IPS-NIHi7 (cell line): ENCODE results near the gene SLC16A5.
"Not testable (repeated sequence)": the region's sequence is repeated elsewhere in the genome, so short reads cannot be mapped to it uniquely, and the experiment has no call there.

Source experiments
- DNase-seq: peaks from one replicate; pipeline ENCODE4 v3.0.0; 2012; ENCODE audit warnings: mixed read lengths; ENCODE audit errors: extremely low spot score

The SLC16A5 gene

DNA sequence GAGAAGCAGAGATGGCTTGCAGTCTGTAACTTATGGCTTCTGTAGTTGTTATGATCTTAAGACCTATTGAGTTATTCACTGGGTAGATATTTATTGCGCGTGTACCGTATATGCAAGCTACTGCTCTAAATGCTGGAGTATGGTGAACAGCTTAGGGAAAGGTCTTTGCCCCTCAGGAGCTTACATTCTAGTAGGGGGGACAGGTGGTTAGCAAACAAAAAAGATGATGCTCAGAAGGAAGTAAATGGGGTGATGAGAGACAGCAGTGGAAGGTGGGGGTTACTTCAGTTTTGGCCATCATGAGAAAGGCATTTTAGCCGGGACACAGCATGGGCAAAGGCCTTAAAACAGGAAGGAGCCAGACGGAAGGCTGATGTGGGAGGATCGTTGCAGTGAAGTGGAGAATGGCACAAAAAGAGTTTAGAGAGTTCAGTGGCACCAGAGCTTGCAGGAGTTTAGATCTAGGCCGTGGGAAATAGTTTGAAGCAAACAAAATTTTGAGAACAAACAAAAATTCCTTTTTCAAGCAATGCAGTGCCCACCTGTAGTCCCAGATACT, 24.1 kb downstream of the SLC16A5 start:
- no peak for DNase-seq

DNA sequence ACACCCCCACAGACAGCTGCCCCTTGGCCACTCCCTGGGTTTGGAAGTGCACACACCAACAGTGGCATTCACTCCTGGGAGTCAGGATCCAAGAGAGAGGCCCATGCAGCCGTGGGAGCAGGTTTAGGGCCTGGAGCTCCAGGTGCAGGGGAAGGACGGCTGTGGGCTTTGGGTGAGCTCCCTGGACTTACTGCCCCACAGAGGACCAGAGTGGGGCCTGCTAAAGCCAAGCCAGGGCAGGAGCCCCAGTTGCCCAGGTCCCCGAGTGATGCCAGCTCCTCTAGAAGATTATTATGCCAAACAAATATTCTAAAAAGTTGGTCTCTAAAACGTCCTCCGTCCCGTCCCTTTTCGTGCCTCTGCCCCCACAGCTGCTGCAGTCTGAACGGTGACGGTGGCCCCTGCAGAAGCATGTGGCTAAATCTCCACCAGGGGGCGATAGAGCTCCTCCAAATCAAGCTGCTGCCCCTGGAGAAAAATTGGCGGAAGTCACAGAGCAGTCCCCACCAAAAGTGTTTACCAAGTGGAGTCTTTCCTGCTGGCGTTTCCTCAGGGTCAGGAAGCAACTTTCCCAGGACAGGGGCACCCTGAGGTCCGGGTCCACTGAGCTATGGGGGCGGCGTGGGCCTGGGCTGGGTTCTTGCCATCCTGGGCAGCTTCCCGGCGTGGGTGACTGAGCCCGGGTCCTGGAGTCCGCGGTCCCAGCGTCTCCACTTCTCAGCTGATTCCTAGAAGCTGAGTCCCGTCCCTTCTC, 26.2 kb downstream of the SLC16A5 start:
- peak; percentile 84 for DNase-seq

DNA sequence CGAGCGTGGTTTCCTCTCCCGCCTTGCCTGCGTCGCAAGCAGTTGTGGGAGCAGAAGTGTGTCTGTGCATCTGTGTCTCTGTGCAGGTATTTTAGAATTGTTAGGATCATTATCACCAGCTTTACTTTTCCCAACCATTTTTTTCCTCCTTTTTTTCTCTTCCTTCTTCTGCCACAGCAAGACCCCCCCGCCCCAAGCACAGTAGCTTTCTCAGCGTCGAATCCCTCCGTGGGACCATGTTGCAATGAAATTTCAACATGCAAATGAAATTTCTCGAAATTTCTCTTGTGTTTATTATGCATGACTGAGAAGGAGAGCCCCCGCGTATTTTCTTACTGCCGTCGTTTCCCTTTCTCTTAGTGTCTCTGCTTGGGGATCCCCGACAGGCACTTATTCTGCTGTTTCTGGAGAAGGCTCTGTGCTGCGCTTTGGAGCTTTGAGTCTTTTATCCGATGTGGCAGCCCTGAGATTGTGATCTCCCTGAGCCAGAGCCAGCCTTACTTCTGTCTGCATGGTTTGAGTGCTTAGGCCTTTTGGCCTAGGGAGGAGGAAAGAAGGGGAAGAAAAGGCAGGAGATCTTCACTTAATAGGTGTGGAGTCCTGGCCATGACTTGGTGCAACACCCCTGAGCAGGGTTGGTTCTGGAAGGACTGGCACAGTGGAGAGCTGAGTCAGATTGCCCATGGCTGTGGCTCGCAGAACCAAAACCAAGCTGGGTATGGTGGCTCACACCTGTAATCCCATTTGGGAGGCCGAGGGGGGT, 27.0 kb downstream of the SLC16A5 start:
- no peak for DNase-seq

DNA sequence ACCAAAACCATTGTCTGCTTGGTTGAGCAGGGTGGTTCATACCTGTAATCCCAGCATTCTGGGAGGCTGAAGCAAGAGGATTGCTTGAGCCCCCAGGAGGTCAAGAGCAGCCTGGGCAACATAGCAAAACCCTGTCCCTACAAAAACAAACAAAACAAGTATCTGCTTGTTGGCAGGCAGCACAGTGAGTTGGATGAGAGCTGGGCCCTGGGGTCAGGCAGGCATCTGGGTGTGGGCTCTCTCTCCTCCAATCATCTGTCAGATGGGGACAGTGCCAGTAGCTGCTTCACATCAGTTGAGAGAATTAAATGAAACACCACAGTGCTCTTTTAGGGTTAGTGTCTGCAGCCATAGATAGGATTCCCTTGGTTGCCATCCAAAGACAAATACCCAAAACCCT, 27.8 kb downstream of the SLC16A5 start:
- DNase-seq, result no peak

DNA sequence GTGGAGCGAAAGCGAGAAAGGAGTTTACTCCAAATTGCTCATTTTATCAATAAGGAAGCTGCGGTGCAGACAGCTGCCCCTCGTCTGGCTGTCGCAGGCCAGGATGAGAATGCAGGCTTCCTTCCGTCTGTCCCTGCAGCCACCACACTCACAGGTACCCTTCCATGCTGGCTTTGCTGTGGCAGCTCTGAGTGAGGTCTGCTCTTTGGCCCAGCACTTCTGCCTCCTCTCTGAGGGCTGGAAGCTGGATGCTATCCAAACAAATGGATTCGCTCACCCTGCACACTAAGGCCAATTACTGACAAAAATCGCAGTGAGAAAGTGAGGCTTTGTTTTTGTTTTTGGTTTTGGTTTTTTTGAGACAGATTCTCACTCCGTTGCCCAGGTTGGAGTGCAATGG, 29.0 kb downstream of the SLC16A5 start:
- no peak for DNase-seq

DNA sequence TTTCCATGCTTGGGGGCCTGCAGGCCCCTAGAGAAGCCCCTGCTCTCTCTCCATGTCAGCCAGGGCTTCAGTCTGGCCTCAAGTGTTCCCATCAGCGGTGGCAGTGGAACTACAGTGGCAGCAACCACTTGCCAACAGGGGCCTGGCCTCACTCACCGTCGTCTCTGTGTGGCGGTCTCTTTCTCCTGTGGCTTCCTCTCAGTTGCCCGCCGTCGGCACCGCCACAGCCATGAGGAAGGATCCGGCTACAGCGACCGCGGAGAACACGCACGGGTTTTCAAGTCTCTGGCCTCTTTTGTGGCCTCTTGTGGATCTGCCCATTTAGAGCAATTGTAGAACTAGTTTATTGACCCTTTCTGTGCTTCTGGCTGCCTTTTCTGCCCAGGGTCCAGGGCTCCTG, 30.6 kb downstream of the SLC16A5 start:
- no peak for DNase-seq

DNA sequence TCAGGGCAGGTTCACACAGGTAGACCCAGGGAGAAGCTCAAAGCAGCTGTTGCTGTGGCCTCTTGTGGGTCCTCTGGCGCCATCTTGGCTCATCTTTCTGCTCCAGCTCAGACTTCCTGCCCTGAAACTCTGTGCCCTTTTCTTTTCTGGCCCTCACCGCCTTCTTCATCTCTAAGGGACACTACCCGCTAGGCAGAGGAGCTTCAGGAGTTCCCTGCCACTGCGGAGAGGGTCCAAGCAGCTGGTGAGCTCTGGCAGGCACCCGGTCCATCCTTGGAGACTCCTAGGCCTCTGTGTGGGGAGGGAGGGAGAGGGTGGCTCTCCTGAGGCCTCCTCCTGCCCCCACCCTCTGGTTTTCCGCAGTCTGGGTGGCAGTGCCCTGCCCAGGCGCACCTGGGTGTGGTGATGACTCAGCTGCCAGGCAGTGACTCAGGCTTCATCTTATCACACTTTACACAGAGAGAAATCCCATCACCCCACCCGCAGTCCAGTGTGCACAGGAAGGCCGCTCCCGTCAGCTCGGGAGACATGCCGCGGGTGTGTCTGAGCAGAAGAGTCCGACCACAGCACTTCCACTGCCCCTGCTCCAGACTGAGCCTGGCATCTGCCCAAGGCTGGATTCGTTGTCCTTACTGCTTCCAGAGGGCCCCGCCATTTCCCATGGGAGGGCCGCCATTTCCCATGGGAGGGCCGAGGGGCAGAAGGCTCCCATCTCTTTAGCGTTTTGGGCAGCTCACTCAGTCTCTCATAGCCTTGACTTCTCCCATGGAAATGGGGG, 36.5 kb downstream of the SLC16A5 start:
- no peak for DNase-seq

DNA sequence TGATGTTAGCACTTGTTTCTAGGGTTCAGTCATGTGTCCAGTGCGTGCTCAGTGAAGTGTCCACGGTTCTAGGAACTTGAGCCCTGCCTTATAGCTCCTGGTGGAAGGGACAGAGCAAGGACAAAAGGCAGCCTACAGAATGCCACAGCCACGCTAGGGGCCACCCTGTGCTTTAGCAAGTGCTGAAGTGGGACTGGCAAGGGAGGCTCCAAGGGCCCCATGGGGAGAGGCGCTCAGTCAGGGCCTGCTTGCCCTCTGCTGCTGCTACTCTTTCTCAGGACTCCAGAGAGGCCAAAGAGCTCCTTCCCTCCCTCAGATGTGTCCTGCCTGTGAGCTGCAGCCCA, 37.0 kb downstream of the SLC16A5 start:
- DNase-seq, result no peak

DNA sequence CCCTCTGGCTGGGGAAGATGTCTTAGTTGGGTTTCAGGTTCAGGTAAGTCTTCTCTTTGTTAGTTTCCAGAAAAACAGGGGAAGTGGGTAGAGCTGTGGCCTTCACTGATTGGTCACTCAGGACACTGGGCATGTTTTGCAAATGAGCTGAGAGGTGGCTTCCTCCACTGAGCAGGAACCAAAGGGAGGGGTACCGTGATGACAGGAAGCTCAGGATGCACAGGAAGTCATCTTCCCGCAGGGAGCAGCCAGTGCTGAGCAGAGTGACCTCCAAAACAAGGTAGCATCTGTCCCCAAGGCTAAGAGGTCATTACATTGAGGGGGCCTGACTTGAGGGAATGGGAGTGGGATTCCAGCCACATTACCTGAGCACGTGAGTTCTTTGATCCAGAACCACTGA, 38.2 kb downstream of the SLC16A5 start:
- DNase-seq, result no peak

DNA sequence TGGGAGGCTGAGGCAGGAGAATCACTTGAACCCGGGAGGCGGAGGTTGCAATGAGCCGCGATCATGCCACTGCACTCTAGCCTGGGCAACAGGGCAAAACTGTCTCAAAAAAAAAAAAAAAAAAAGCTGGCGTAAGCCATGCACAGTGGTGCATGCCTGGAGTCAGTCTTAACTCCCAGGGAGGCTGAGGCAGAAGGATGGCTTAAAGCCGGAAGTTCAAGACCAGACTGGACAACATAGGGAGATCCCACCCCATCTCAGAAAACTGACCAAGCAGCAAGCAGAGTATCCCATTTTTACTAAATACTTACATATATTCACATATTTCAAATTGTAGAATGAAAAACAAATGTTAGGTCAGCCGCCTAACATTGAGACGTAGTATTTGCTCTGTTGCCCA, 39.2 kb downstream of the SLC16A5 start:
- no peak for DNase-seq

DNA sequence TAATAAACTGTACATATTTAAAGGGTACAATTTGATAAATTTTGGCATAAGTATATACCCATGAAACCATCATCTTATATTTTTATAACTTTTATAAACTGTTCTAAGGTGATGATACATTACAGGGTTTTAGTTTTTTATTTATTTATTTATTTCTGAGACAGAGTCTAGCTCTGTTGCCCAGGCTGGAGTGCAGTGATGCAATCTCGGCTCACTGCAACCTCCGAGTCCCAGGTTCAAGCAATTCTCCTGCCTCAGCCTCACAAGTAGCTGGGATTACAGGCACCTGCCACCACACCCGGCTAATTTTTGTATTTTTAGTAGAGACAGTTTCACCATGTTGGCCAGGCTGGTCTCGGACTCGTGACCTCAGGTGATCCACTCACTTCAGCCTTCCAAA, 40.2 kb downstream of the SLC16A5 start:
- DNase-seq, result not testable (repeated sequence)

DNA sequence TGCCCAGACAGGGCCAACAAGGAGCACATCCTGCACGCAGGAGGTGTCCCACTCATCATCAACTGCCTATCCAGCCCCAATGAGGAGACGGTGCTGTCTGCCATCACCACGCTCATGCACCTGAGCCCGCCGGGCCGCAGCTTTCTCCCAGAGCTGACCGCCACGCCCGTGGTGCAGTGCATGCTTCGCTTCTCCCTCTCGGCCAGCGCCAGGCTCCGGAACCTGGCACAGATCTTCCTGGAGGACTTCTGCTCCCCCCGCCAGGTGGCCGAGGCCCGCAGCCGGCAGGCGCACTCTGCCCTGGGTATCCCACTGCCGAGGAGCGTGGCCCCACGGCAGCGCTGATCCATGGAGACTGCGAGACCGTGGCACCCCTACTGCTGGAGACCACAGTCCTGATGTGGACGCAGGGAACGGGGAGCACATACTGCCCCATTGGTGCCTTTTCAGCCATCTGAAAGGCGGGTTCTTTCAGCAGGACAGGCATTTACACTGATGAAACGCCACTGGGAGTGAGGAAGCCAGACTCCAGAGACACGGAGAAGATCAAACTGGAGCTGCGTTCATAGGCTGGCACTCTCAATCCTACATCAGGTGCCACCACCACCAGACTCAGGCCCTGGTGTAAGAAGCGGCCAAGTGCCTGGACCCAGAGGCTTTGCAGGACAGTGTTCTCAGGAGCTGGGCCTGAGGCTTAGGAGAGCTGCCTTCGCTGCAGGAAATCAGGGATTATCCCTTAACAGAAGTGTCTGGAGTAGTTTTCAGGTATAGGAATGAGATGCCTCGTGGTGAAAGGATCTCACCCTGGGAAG, 41.1 kb downstream of the SLC16A5 start:
- no peak for DNase-seq

DNA sequence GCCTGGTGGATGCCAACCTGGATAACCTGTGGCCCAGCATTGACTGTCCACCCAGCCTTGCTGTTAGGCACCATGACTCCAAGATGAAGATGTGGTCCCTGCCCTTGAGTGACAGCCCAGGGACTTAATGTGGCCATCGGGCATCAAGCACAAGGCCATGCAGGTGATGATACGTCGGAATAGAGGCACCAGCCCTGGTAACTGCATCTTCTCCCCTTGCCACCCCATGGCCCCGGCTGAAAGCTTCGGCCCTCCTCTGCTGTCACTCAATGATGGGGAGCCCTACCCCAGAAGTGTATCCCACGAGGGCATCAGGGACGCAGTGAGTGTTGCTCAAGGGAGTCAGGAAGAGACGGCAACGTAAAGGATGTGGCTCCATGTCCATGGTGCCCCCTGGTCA, 41.8 kb downstream of the SLC16A5 start:
- no peak for DNase-seq

DNA sequence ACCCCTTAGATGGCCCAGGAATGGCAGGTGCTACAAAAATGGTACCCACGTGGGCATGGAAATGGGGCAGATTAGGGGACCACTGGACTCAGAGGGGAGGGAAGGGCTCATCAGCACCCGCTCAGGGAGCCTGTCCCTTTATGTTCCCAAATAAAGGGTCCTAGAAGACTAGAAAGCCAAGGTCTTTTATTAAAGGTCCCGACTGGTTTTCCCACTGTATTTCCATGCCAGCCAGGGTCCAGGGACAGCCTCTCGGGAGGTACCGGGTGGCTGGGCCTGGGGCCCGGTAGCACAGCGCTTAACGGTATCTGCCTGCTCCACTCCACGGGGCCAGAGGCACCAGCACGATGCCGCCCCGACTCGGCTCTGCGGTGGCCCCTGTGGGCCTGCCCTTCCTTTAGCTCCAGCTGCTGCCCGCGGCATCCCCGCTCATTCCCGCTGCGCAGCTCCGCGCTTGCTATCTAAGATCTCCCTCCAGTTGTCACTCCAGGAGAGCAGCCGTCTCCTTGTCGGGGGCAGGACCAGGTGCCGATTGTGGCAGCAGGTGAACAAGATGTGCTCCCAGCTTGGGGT, 42.4 kb downstream of the SLC16A5 start:
- no peak for DNase-seq

DNA sequence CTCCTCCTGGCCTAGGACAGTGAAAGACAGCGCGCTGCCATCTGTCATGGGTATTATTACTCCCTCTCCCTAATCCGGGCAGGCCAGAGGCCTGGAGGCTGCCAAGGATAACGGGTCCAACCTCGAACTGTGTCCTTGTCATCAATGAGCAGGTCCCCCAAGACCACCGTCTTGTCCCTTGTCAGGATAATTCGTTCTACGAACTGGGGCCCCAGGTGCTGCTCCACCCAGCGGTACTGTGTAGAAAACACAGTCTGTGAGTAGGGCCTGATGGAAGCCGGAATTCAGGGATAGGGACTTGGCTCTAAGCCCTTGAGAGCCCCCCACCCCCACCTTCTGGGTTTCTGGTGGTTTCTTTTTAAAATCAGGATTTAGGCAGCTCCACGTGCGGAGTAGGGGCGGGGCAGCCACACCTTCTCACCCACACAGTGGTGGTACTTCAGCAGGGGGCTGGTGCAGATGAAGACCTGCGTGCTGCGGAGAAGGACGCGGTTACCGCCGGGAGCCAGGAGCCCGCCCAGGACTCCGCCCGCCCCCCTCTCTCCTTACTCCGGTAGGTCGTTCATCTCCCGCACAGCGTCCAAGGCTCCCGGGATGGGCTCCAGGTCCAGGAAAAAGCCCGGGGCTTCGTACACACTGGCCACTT, 43.0 kb downstream of the SLC16A5 start:
- peak; percentile 72 for DNase-seq

DNA sequence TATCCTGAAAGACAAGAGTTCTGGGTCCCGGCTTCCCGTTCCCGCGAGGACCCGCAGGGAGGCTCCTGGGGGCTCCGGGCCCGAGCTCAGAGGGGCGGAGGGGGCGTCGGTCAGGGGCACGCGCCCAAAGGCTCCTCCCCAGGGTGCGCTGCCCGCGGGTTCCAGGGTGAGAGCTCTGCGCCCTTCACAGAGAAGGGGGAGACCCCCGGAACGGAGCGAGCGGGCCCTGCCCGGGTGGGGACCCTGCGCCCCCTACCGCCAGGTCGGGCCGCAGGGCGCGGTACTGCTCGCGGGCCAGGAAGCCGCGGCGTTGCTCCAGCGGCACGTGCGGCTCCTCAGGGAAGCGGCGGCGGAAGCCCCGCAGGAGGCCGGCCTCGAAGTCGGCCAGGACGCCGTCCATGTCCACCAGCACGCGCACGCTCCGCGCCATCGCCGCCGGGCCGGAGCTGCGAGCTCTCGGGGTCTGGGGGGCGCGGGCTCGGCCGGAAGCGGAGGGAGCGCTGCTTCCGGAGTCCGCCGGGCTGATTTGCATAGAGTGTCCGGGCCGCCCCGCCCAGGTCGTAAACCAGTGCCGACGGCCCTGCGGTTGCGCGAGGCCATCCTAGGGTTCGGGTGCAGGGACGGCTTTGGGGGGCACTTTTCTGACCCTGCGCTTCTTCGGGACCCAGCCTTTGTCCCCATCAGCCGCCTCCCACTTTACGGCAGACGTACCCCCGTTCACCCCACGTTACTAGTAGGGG, 43.7 kb downstream of the SLC16A5 start, which contains the start of gene NT5C:
NT5C (minus strand) TSS at position 465 of the 740 bp plus-strand sequence; CDS start at position 430, 35 bp downstream.
- peak; percentile 90 for DNase-seq

DNA sequence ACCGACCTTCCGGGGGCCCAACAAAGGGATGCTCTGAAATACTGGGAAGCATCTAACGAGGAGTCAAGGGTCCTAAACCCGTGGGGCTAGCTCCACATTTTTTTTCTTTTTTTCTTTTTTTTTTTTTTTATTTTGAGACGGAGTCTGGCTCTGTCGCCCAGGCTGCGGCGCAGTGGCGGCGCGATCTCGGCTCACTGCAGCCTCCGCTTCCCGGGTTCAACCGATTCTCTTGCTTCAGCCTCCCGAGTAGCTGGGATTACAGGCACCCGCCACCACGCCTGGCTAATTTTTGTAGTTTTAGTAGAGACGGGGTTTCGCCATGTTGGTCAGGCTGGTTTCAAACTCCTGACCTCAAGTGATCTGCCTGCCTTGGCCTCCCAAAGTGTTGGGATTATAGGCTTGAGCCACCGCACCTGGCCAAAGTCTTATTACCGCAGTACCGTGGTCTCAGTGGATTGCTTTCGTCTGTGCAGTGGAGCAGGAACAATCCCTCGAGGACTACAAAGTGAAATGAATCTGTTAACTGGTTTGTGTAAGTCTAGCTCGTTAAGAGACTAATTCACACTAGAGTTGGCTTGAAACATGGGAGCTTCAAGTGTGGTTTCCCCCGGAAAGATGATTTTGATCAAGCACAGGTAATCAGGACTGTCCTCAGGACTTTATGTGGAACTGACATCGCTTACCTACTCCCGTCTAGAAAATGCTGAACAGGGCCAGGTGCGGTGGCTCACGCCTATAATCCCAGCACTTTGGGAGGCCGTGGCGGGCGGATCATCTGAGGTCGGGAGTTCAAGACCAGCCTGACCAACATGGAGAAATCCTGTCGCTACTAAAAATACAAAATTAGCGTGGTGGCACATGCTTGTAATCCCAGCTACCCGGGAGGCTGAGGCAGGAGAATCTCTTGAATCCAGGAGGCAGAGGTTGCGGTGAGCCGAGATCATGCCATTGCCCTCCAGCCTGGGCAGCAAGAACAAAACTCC, 44.6 kb downstream of the SLC16A5 start:
- not testable (repeated sequence) for DNase-seq

DNA sequence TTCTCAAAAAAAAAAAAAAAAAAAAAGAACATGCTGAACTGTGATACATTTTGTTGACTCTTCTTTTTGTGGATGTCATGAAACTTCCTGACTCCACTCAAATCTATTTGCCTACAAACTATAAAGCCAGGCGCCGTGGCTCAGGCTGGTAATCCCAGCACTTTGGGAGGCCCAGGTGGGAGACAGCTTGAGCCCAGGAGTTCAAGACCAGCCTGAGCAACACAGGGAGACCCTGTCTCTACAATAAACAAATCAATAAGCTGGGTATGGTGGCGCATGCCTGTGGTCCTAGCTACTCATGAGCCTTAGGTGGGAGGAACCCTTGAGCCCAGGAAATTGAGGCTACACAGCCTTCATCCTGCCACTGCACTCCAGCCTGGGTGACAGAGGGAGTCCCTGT, 45.2 kb downstream of the SLC16A5 start:
- no peak for DNase-seq
